Lower lobe of right lung (tissue), 2 donors: ENCODE data around the gene SCYL2. TPM values are rescaled to one million over a fixed set of nuclear protein-coding genes. Genes with fewer than 3 reads are reported as not detected.
"Not testable (repeated sequence)": the region's sequence is repeated elsewhere in the genome, so short reads cannot be mapped to it uniquely, and the experiment has no call there.

Experiments used
- ATAC-seq, 2 donors: fragments of 200-7000 bp; cut with Tn5 transposase; one replicate each; pipeline ENCODE4 v1.9.1; 2020 to 2022; ENCODE audit warnings: mild to moderate bottlenecking in 2 of 2, moderate library complexity in 2 of 2
- DNase-seq: peaks from one replicate; pipeline ENCODE4 v3.0.0-alpha.2; 2020
- H3K27ac ChIP-seq: fragments of 200-600 bp; one replicate; pipeline ENCODE4 v1.8.0; 2022
- H3K27me3 ChIP-seq: fragments of 200-600 bp; one replicate; pipeline ENCODE4 v1.8.0; 2022; ENCODE audit warnings: low read depth
- H3K36me3 ChIP-seq: fragments of 200-600 bp; one replicate; pipeline ENCODE4 v1.8.0; 2022; ENCODE audit warnings: mild to moderate bottlenecking
- H3K4me1 ChIP-seq: fragments of 200-600 bp; one replicate; pipeline ENCODE4 v1.8.0; 2022
- H3K4me3 ChIP-seq: fragments of 200-600 bp; one replicate; pipeline ENCODE4 v1.8.0; 2022; ENCODE audit warnings: mild to moderate bottlenecking
- H3K9me3 ChIP-seq: fragments of 200-600 bp; one replicate; pipeline ENCODE4 v1.8.0; 2022
- intact Hi-C: fragments of 100-400 bp; cut with DNase I; formaldehyde crosslinking; loops from one replicate; pipeline ENCODE4 v1.11.0; 2022
- long read RNA-seq: library from polyadenylated mRNA; unstranded; transcript quantifications from one replicate; pipeline ENCODE4 v2.0.0, GENCODE V29; 2021
- total RNA-seq: library from RNA; stranded (reverse); fragmentation: NEBNext Ultra II Directional; extraction: Animal tissue kit (Norgen Biotek cat#: 25700); gene quantifications from one replicate; pipeline ENCODE4 v1.2.1, GENCODE V29; 2021
- TF ChIP-seq, protein P1 (sequence below): fragments of 200-600 bp; IDR thresholded peaks from one replicate; pipeline ENCODE4 v1.8.0; 2022; ENCODE audit warnings: antibody characterized with exemption, mild to moderate bottlenecking
- donor health status: DM: no; HTN: yes; CAD: no; lungs with severe emphysema.

Gene SCYL2, protein sequence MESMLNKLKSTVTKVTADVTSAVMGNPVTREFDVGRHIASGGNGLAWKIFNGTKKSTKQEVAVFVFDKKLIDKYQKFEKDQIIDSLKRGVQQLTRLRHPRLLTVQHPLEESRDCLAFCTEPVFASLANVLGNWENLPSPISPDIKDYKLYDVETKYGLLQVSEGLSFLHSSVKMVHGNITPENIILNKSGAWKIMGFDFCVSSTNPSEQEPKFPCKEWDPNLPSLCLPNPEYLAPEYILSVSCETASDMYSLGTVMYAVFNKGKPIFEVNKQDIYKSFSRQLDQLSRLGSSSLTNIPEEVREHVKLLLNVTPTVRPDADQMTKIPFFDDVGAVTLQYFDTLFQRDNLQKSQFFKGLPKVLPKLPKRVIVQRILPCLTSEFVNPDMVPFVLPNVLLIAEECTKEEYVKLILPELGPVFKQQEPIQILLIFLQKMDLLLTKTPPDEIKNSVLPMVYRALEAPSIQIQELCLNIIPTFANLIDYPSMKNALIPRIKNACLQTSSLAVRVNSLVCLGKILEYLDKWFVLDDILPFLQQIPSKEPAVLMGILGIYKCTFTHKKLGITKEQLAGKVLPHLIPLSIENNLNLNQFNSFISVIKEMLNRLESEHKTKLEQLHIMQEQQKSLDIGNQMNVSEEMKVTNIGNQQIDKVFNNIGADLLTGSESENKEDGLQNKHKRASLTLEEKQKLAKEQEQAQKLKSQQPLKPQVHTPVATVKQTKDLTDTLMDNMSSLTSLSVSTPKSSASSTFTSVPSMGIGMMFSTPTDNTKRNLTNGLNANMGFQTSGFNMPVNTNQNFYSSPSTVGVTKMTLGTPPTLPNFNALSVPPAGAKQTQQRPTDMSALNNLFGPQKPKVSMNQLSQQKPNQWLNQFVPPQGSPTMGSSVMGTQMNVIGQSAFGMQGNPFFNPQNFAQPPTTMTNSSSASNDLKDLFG
- total RNA-seq, result 45.0 TPM
- long read RNA-seq, full-length matches to known transcripts, result 11 of 34 reads
- long read RNA-seq, partial matches to known transcripts, result 5 of 34 reads
- long read RNA-seq, other reads (novel, unspliced or antisense), result 18 of 34 reads

DNA sequence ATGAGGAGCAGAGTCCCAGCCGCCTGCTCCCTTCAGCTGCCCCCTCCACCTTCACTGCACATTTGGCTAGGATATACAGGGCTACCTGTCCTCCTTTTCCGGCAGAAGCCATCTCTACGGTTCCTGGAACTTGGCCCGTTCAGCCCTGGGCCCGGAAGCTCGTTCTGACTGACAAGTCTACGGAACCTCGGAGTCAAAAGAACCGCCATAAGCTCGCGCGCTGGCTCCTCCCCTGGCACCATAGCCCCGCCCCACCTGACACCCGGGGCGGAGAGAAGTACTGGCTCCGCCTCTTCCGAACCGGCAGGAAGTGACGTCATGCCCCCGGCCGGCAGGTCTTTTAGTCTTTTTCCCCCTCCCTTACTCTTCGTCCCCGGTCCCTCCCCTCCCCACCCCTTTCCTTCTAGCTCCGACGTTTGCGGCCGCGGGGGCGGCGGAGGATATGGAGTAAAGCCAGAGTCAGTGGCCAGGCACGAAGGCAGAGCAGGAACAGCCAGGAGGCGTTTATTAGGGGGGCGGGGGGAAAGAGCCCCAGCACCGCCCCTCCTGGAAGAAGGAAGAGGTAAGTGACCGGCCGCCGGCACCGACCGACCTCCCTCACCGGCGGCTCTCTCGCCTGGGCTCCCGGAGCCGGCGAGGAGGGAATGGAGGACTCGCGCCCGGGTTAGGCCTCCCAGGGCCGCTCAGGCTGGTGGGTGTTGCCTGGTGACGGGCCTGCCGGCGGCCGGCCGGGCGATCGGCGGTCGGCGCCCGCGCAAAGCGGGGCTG, at the start of gene SCYL2, which contains the start of gene DEPDC4:
Gene SCYL2, plus strand, starts transcription at position 343 of the 768 bp plus-strand sequence. CDS start 15,794 bp downstream, outside the sequence.
Gene DEPDC4, minus strand, starts transcription at position 245 of the 768 bp plus-strand sequence. Its CDS starts 3 bp downstream, at position 242.
- DNase-seq, result peak; percentile 97
- intact Hi-C loops, result no loop called here
- TF ChIP-seq, protein P1, sequence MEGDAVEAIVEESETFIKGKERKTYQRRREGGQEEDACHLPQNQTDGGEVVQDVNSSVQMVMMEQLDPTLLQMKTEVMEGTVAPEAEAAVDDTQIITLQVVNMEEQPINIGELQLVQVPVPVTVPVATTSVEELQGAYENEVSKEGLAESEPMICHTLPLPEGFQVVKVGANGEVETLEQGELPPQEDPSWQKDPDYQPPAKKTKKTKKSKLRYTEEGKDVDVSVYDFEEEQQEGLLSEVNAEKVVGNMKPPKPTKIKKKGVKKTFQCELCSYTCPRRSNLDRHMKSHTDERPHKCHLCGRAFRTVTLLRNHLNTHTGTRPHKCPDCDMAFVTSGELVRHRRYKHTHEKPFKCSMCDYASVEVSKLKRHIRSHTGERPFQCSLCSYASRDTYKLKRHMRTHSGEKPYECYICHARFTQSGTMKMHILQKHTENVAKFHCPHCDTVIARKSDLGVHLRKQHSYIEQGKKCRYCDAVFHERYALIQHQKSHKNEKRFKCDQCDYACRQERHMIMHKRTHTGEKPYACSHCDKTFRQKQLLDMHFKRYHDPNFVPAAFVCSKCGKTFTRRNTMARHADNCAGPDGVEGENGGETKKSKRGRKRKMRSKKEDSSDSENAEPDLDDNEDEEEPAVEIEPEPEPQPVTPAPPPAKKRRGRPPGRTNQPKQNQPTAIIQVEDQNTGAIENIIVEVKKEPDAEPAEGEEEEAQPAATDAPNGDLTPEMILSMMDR, result no peak

DNA sequence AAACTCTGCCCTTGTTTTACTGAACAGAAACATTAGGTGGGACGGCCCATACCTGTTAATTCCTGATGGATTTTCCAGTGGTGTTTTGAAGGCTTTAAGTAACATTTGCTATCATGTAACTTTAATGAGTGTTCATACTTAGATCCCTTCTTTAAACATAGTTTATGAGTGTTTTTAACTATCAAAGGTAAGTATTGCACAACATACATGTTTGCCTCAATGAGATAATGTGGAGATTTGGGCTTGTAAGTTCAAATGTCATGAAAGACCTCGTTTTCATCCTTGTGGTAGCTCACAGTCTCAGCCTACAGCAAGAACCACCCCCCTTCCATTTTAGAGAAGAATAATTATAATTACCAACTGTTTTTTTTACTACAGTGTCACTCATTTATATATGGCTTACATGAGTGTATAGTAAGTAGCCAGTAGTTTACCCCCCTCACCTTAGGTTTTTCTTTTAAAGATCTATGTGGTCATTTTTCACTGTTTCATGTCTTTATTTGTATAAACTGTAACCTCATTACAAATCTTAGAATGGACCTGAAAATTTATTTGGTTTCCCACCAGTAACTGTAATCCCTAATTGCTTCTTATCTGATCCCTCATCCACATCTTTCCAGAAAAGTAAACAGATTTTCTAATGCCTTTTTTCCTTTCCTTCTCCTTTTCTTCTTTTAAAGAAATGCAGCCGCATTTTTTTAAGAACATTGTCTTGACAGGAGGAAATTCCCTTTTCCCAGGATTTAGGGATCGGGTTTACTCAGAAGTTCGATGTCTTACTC, 47.5 kb upstream of the SCYL2 start:
- intact Hi-C loops, result no loop called here
- Histone ChIP-seq H3K36me3 (peaks cover 79% of the 10 kb centered on the region), H3K27ac (no peak overlapping the region), H3K4me3 (no peak overlapping the region), H3K4me1 (no peaks in the 10 kb centered on the region), H3K27me3 (no peaks in the 10 kb centered on the region), H3K9me3 (no peaks in the 10 kb centered on the region)
- ATAC-seq, result no peak
- DNase-seq, result no peak
- TF ChIP-seq, protein P1, result no peak

More for the DNA sequence above, at the start of gene SCYL2, which contains the start of gene DEPDC4:
- H3K4me1 ChIP-seq, result peaks cover 46% of the 10 kb centered on the region
- ATAC-seq, result peak; percentile 96 to 98
- peak within 1 kb of the TSS; percentile 96 for H3K27ac ChIP-seq
- H3K27me3 ChIP-seq, result no peaks in the 10 kb centered on the region
- no peaks in the 10 kb centered on the region for H3K9me3 ChIP-seq
- H3K36me3 ChIP-seq, result no peaks in the 10 kb centered on the region
- peak within 1 kb of the TSS; percentile 83 for H3K4me3 ChIP-seq

DNA sequence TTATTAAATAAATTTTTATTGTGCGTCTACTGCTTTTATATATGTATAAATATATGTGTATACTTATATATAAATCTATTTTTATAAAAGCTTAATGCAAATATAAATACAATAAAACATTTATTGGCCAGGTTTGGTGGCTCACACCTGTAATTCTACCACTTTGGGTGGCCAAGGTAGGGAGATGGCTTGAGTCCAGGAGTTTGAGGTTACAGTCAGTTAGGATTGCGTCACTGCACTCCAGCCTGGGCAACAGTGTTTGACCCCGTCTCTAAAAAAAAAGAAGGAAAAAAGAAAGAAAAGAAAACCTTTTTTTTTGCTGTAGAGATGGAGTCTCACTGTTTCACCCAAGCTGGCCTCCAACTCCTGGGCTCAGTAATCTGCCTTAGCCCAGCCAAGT, 45.5 kb upstream of the SCYL2 start:
- Histone ChIP-seq H3K36me3 (peaks cover 85% of the 10 kb centered on the region), H3K4me3 (no peak overlapping the region), H3K27ac (no peak overlapping the region), H3K27me3 (no peaks in the 10 kb centered on the region), H3K9me3 (no peaks in the 10 kb centered on the region), H3K4me1 (no peaks in the 10 kb centered on the region)
- no peak for ATAC-seq
- intact Hi-C loops, result no loop called here
- TF ChIP-seq, protein P1, result no peak
- DNase-seq, result no peak

DNA sequence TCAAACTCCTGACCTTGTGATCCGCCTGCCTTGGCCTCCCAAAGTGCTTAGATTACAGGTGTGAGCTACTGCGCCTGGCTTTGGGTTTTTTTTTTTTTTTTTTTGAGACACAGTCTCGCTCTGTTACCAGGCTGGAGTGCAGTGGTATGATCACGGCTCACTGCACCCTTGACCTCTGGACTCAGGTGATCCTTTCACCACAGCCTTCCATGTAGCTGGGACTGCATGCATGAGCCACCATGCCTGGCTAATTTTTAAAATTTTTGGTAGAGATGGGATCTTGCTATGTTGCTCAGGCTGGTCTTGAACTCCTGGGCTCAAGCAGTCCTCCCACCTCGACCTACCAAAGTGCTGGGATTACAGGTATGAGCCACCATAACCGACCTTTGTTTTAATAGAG, 44.8 kb upstream of the SCYL2 start:
- H3K9me3 ChIP-seq, H3K27me3 ChIP-seq, H3K4me3 ChIP-seq, DNase-seq, H3K27ac ChIP-seq, H3K4me1 ChIP-seq, ATAC-seq, intact Hi-C loops: not testable (repeated sequence)
- peaks cover 85% of the 10 kb centered on the region for H3K36me3 ChIP-seq

DNA sequence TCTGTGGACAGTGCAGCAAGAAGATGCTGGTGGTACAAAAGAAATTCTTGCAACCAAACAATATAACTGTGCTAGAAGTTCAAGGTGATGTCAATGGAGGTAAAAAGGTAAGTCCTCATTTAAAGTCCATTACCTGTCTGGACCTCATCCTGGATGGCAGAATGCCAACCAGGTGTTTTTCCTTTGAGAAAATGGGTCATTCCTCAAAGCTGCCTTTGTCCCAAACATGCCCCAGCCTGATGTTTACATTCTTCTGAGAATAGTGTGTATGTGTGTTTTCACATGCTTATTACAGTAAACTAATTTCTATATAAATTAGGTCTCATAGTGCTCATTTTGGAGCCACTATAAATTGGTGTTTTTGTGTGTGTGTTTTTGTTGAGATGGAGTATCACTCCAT, 41.5 kb upstream of the SCYL2 start:
- Histone ChIP-seq H3K4me3 (no peak overlapping the region), H3K36me3 (peaks cover 54% of the 10 kb centered on the region), H3K9me3 (no peaks in the 10 kb centered on the region), H3K27ac (no peak overlapping the region), H3K4me1 (no peaks in the 10 kb centered on the region), H3K27me3 (no peaks in the 10 kb centered on the region)
- DNase-seq (no peak), ATAC-seq (no peak)
- TF ChIP-seq, protein P1, result no peak
- intact Hi-C loops, result no loop called here
